OCI-LY7 (cell line): ENCODE results near the gene ZFYVE28.

Experiments
- EZH2phosphoT487 ChIP-seq: fragments of 200-600 bp; sonication (generic); IDR thresholded peaks from 2 replicates; pipeline ENCODE4 v1.6.1; 2018; ENCODE audit warnings: low read depth, borderline replicate concordance, mild to moderate bottlenecking, mixed run types, antibody characterized with exemption, low read length, moderate library complexity, mixed read lengths
- TF ChIP-seq, protein P1 (sequence below): fragments of 200-600 bp; sonication (generic); conservative IDR thresholded peaks from 2 replicates; pipeline ENCODE4 v1.5.1; 2014; ENCODE audit warnings: mild to moderate bottlenecking, antibody characterized with exemption, low read length, moderate library complexity, mixed read lengths

DNA sequence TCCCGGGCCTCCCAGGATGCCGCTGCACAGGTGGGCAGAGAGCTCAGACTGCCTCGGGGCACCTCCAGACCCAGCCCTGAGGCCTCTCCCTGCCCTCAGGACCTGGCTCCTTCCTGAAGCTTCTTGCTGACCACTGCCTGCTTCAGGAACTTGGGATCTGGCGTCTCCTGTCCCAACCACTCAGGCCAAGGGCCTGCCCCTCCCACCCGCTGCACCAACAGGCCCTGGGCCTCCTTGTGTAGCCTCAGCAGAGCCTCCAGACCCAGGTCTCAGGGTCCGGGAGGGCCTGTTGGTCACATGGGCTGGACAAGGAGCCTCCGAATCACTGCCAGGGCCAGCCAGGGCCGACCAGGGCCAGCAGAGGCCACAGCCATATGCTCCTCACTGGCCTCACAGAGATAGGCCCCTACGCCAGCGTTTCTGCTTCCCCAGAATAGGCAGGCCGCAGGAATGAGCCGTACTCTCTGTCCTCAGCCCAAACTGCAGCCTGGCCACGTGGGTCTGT lies 159.4 kb downstream of the ZFYVE28 start:
- TF ChIP-seq, protein P1, sequence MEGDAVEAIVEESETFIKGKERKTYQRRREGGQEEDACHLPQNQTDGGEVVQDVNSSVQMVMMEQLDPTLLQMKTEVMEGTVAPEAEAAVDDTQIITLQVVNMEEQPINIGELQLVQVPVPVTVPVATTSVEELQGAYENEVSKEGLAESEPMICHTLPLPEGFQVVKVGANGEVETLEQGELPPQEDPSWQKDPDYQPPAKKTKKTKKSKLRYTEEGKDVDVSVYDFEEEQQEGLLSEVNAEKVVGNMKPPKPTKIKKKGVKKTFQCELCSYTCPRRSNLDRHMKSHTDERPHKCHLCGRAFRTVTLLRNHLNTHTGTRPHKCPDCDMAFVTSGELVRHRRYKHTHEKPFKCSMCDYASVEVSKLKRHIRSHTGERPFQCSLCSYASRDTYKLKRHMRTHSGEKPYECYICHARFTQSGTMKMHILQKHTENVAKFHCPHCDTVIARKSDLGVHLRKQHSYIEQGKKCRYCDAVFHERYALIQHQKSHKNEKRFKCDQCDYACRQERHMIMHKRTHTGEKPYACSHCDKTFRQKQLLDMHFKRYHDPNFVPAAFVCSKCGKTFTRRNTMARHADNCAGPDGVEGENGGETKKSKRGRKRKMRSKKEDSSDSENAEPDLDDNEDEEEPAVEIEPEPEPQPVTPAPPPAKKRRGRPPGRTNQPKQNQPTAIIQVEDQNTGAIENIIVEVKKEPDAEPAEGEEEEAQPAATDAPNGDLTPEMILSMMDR = no peak
- no peak for TF ChIP-seq EZH2phosphoT487
